Heart left ventricle (tissue), 16 donors: ENCODE measurements around the gene LHFPL2. TPM values are rescaled to one million over a fixed set of nuclear protein-coding genes. Genes with fewer than 3 reads are reported as not detected.

ENCODE experiments used
- ATAC-seq, 4 donors: fragments of 200-7000 bp; cut with Tn5 transposase; one replicate each; pipeline ENCODE4 v1.9.1; 2020 to 2022; ENCODE audit warnings: moderate library complexity in 4 of 4, mild to moderate bottlenecking in 3 of 4, moderate number of reproducible peaks in 1 of 4
- DNase-seq, 5 donors: peaks; one replicate each; pipeline ENCODE4 v3.0.0-alpha.2; 2020
- H3K27ac ChIP-seq, 12 donors: fragments of 200-600 bp; sonication (generic) in 4 of 12; one replicate each; pipeline versions ENCODE4 v1.5.0 to v1.8.0; 2016 to 2022; ENCODE audit warnings: mild to moderate bottlenecking in 2 of 12
- H3K27me3 ChIP-seq, 9 donors: fragments of 200-600 bp; sonication (generic) in 2 of 9; one replicate each; pipeline versions ENCODE4 v1.5.1 to v1.8.0; 2016 to 2022; ENCODE audit warnings: mild to moderate bottlenecking in 3 of 9
- H3K36me3 ChIP-seq, 9 donors: fragments of 200-600 bp; sonication (generic) in 2 of 9; one replicate each; pipeline versions ENCODE4 v1.5.0 to v1.8.0; 2018 to 2022; ENCODE audit warnings: mild to moderate bottlenecking in 2 of 9
- H3K4me1 ChIP-seq, 12 donors: fragments of 200-600 bp; sonication (generic) in 4 of 12; one replicate each; pipeline versions ENCODE4 v1.5.0 to v1.8.0; 2016 to 2022; ENCODE audit warnings: mild to moderate bottlenecking in 3 of 12
- H3K4me3 ChIP-seq, 12 donors: fragments of 200-600 bp; sonication (generic) in 4 of 12; one replicate each; pipeline versions ENCODE4 v1.5.0 to v1.8.0; 2017 to 2022; ENCODE audit warnings: mild to moderate bottlenecking in 9 of 12, moderate library complexity in 4 of 12
- H3K9me3 ChIP-seq, 12 donors: fragments of 200-600 bp; sonication (generic) in 4 of 12; one replicate each; pipeline versions ENCODE4 v1.5.0 to v1.8.0; 2016 to 2022; ENCODE audit warnings: mild to moderate bottlenecking in 1 of 12
- POLR2A ChIP-seq, 2 donors: fragments of 450-650 bp; IDR thresholded peaks; one replicate each; pipeline ENCODE4 v1.6.1; 2017; ENCODE audit warnings: antibody characterized with exemption in 2 of 2, mild to moderate bottlenecking in 2 of 2, moderate library complexity in 2 of 2
- WGBS, 4 donors: extraction: QIAGEN DNeasy Blood & Tissue Kit in 2 of 4; methylation state at CpG; one replicate each; pipeline versions ENCODE4 v1.1.5 to v1.1.7; 2013 to 2018; 5-methylcytosine and 5-hydroxymethylcytosine counted together
- intact Hi-C, 10 donors: fragments of 100-400 bp; cut with DNase I; formaldehyde crosslinking; loops; one replicate each; pipeline versions ENCODE4 v1.11.1 to v1.14.2; 2022
- polyA plus RNA-seq, 2 donors: library from polyadenylated mRNA; stranded (reverse); fragments of 200-250 nt; gene quantifications; one replicate each; pipeline ENCODE4 v1.2.3, GENCODE V29; 2013
- total RNA-seq, 9 donors: library from RNA; depleted of rRNA in 2 of 9; stranded (reverse); fragments of >200 nt in 2 of 9; fragmentation: NEBNext Ultra II Directional in 3 of 9; extraction: Animal tissue kit (Norgen Biotek cat#: 25700) in 3 of 9; gene quantifications; one replicate each; pipeline versions ENCODE4 v1.1.0 to v1.2.4, GENCODE V29; 2016 to 2023
- TF ChIP-seq, protein P1 (sequence below), 12 donors: fragments of 200-600 bp; sonication (generic) in 4 of 12; IDR thresholded peaks; one replicate each; pipeline versions ENCODE4 v1.5.0 to v1.8.0; 2018 to 2022; ENCODE audit warnings: antibody characterized with exemption in 12 of 12, mild to moderate bottlenecking in 5 of 12
- donor health status: ischemic (EF 13 %, LVEDD 7.1; RV severe dilation, severe dysfunction).
- donor health status: healthy with polysubstance abuse.
- donor health status: DM: no; HTN: yes; CAD: no.
- donor health status: DM: no; HTN: no; CAD: no.
- donor health status: ischemic (EF 25% LVEDD 6.9; RV normal size, moderate dysfunction).
- donor health status: ischemic (EF 25% LVEDD 5.7; RV mildly dilated, moderate dysfunction).
- donor health status: healthy.
- donor health status: DM: yes; HTN: yes; CAD: no.
- donor health status: ischemic (EF 35%, LVEDD 5.7; RV mildly dilated, moderate dysfunction).
- donor health status: nonischemic (EF 11% LVEDD 7.7; RV severe dilation, severe dysfunction).
- donor health status: DM: yes; HTN: yes; CAD: no.
- donor health status: PGD.
- donor health status: ischemic (EF 29% LVEDD 5.4; RV normal size, mild dysfunction).
- donor health status: nonischemic (EF 23%, LVEDD 6.1; RV moderate dilation, normal function).

Gene LHFPL2
- total and polyA plus RNA-seq, 11 donors = 1.8 to 35.6 (median 10.1) TPM

DNA sequence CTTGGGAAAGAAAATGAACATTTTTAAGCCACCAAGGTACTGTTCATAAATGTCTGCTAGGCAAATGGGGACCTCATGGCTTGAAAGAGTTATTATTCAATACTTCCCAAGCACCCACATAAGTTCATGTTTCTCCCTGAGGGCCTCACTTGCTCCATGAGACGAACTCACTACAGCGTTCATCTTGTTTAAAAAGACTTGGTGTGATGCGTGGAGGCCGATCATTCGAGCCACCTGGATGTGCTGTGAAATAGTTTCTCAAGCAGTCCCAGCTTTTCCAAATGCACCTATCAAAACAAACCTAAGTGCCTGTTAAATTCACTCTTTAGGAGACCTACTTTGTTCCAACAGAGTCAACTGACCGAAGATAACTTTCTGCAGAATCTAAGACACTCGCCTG lies 103.2 kb downstream of the LHFPL2 start:
- WGBS, 4 donors = 80 to 89% (median 83%) methylated on average over 7 of the region's 7 CpGs
- Histone ChIP-seq H3K4me3 (no peak overlapping the region), H3K4me1 (peaks cover 15 to 89% (median 55%) of the 10 kb centered on the region in 12 donors), H3K27ac (peak overlapping the region in 9 of 12 donors; percentile 11 to 89 (median 72)), H3K36me3 (no peaks in the 10 kb centered on the region), H3K9me3 (peaks cover 0 to 5% (median 0%) of the 10 kb centered on the region in 12 donors), H3K27me3 (no peaks in the 10 kb centered on the region)
- no peak for ATAC-seq
- no peak for DNase-seq
- intact Hi-C loops = loop anchor here in 7 of 10 donors (5.0 to 10.0 kb wide), 7 partner anchors 49 to 362 kb away; partner anchors contain the start of gene LHFPL2 (in 5 of the 7)
- TF ChIP-seq, protein P1, sequence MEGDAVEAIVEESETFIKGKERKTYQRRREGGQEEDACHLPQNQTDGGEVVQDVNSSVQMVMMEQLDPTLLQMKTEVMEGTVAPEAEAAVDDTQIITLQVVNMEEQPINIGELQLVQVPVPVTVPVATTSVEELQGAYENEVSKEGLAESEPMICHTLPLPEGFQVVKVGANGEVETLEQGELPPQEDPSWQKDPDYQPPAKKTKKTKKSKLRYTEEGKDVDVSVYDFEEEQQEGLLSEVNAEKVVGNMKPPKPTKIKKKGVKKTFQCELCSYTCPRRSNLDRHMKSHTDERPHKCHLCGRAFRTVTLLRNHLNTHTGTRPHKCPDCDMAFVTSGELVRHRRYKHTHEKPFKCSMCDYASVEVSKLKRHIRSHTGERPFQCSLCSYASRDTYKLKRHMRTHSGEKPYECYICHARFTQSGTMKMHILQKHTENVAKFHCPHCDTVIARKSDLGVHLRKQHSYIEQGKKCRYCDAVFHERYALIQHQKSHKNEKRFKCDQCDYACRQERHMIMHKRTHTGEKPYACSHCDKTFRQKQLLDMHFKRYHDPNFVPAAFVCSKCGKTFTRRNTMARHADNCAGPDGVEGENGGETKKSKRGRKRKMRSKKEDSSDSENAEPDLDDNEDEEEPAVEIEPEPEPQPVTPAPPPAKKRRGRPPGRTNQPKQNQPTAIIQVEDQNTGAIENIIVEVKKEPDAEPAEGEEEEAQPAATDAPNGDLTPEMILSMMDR (IDR thresholded peaks at IDR 0.05) = no peak
- no peak for TF ChIP-seq POLR2A (IDR thresholded peaks at IDR 0.05)

DNA sequence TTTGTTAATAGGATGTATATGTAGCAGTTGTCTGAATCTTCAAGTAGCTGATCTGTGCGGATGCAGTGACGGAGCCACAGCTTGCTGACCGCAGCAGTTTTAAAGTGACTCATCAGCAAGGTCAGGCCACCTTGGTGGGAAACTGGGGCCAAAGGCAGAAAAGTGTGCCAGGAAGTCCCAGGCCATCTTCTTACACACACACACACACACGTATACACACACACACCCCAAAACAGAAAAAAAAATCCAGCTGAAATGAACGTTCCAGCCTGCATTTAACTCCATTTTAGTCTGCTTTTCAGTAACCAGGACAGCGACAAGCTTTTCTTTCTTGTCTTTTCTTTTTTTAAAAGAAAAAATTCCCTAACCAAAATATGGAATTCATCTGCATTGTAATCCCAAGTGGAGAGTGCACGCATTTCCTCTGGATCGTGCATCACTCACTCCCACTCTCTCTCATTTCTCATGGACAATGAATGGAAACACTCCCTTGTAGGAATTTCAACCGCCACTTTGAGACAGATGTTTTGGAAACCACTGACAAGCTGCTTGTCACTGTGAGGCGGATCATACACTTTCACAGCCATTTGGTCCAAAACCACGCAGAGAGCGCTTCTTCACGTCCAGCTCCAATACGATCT lies 103.9 kb downstream of the LHFPL2 start:
- Histone ChIP-seq H3K36me3 (no peaks in the 10 kb centered on the region), H3K4me3 (no peak overlapping the region), H3K4me1 (peaks cover 15 to 89% (median 58%) of the 10 kb centered on the region in 12 donors), H3K27me3 (no peaks in the 10 kb centered on the region), H3K27ac (peak overlapping the region in 11 of 12 donors; percentile 7 to 89 (median 42)), H3K9me3 (peaks cover 0 to 1% (median 0%) of the 10 kb centered on the region in 12 donors)
- intact Hi-C loops = loop anchor here in 8 of 10 donors (5.0 to 10.0 kb wide), 8 partner anchors 50 to 363 kb away; partner anchors contain the start of gene LHFPL2 (in 5 of the 8)
- peak in 2 of 5 donors; percentile 46 to 51 for DNase-seq
- TF ChIP-seq, protein P1 (IDR thresholded peaks at IDR 0.05) = no peak
- no peak for TF ChIP-seq POLR2A (IDR thresholded peaks at IDR 0.05)
- peak in 2 of 4 donors; percentile 9 to 30 for ATAC-seq
- WGBS, 4 donors = 67 to 79% (median 69%) methylated on average over 14 of the region's 14 CpGs

DNA sequence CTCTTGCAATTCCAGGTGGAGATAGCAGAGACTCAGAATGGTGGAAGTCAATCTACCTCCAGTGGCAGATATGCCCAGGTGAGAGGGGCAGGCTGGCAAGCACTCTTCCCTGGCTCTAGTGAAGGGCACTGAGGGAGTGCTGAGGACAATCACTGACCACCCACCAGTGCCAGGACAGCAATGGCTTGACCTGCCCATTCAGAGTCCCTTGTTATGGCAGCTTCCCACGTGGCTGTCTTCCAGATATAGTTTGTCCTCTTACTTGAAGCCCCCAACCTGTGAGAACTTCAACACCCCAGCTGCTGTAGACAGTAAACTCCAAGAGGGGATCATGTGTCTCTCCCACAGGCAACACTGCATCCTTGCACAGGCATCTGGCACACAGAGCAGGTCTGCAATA lies 104.7 kb downstream of the LHFPL2 start:
- Histone ChIP-seq H3K36me3 (no peaks in the 10 kb centered on the region), H3K27ac (peak overlapping the region in 10 of 12 donors; percentile 3 to 89 (median 30)), H3K27me3 (no peaks in the 10 kb centered on the region), H3K9me3 (no peaks in the 10 kb centered on the region), H3K4me3 (no peak overlapping the region), H3K4me1 (peaks cover 15 to 87% (median 51%) of the 10 kb centered on the region in 12 donors)
- ATAC-seq (no peak), DNase-seq (no peak)
- WGBS, 4 donors = 57 to 63% (median 59%) methylated on average over 1 of the region's 1 CpG
- TF ChIP-seq POLR2A (IDR thresholded peaks at IDR 0.05) = no peak
- TF ChIP-seq, protein P1 (IDR thresholded peaks at IDR 0.05) = no peak
- intact Hi-C loops = loop anchor here in 6 of 10 donors (5.0 to 10.0 kb wide), 5 partner anchors 51 to 363 kb away; partner anchors contain the start of gene LHFPL2 (in 1 of the 6)

DNA sequence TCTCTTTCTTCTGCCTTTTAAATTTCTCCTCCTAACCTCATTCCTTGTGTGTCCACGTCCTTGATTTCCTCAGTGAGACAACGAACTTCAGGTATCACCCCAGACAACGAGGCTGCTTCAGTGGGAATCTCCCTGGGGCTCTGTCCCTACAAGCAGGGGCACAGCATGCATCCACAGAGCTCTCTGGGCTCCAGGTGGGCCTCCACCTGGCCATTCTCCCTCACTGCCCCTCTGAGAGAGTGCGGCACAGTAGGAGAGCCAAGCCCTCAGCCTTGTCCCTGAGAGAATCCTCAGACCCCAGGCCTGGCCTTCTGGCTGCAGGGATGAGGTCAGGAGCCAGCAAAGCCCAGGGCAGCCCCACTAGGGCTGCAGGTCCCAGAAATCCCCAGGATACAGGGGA lies 105.3 kb downstream of the LHFPL2 start:
- ATAC-seq (no peak), DNase-seq (no peak)
- intact Hi-C loops = loop anchor here in 6 of 10 donors (5.0 to 10.0 kb wide), 5 partner anchors 52 to 364 kb away; partner anchors contain the start of gene LHFPL2 (in 1 of the 6)
- TF ChIP-seq, protein P1 (IDR thresholded peaks at IDR 0.05) = no peak
- no peak for TF ChIP-seq POLR2A (IDR thresholded peaks at IDR 0.05)
- no peak overlapping the region for H3K4me3 ChIP-seq
- no peaks in the 10 kb centered on the region for H3K27me3 ChIP-seq
- peaks cover 11 to 83% (median 46%) of the 10 kb centered on the region in 12 donors for H3K4me1 ChIP-seq
- 90 to 94% (median 92%) methylated on average over 3 to 4 of the region's 4 CpGs for WGBS, 4 donors
- H3K9me3 ChIP-seq = no peaks in the 10 kb centered on the region
- H3K27ac ChIP-seq = peak overlapping the region in 2 of 12 donors; percentile 14 to 89
- no peaks in the 10 kb centered on the region for H3K36me3 ChIP-seq
